ENCODE measurements around the gene PRKCE. TPM values are rescaled to one million over a fixed set of nuclear protein-coding genes. Genes with fewer than 3 reads are reported as not detected.
A peak's percentile ranks its signal among the peaks of the same experiment; 100 is the strongest.

The PRKCE gene
- total and polyA plus RNA-seq, 2 donors (not counting 1 experiment from before 2014, with no cell fraction given): 23.6 to 271 TPM

DNA sequence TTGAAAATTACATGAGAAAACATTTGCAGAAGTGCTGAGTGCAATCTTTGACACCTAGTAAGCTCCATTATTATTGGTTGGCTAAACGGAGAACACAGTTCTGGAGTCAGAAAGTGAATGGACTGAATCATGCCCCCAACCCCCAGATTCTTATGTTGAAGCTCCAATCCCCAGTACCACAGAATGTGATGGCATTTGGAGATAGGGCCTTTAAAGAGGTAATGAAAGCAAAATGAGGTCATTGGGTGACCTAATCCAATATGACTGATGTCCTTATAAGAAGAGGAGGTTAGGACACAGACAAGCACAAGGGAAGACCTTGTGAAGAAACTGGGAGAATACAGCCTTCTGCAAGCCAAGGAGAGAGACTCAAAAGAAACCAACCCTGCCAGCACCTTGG, 444.8 kb downstream of the PRKCE start:
- Mint-ChIP-seq H3K9me3 (ENCODE audit: insufficient read depth) (no peaks in the 10 kb centered on the region), H3K27me3 (no peaks in the 10 kb centered on the region), H3K27ac (no peak overlapping the region), H3K4me1 (no peaks in the 10 kb centered on the region), H3K4me3 (no peak overlapping the region)
- TF ChIP-seq EZH2 (IDR thresholded peaks at IDR 0.05; ENCODE audit: borderline replicate concordance, insufficient read depth, low read depth, low read length, poor library complexity, severe bottlenecking) (no peak), CTCF (IDR thresholded peaks at IDR 0.05) (no peak)
- Histone ChIP-seq H3K4me2 (replicated peaks; ENCODE audit: low read depth, low read length, poor library complexity, severe bottlenecking) (no peak overlapping the region), H3K27ac (ENCODE audit: low read length in 2 of 2) (no peak overlapping the region), H3K4me1 (ENCODE audit: control insufficient read depth in 2 of 2, insufficient read depth in 2 of 2, low read length in 2 of 2) (no peaks in the 10 kb centered on the region), H3K4me3 (ENCODE audit: control extremely low read depth in 1 of 5, extremely low read depth in 1 of 5, insufficient read depth in 1 of 5, low read depth in 2 of 5, low read length in 4 of 5) (no peak overlapping the region), H3K9me3 (ENCODE audit: control extremely low read depth in 1 of 3, control insufficient read depth in 2 of 3, insufficient read depth in 1 of 3, low read length in 2 of 3) (no peaks in the 10 kb centered on the region), H3K79me2 (ENCODE audit: control insufficient read depth, insufficient read depth, low read length) (no peaks in the 10 kb centered on the region), H3K27me3 (replicated peaks in 1 of 4; ENCODE audit: control extremely low read depth in 1 of 4, control insufficient read depth in 3 of 4, insufficient read depth in 4 of 4, low read length in 3 of 4) (no peaks in the 10 kb centered on the region), H3K36me3 (replicated peaks in 1 of 2; ENCODE audit: control extremely low read depth in 1 of 2, control insufficient read depth in 1 of 2, extremely low read depth in 1 of 2, insufficient read depth in 2 of 2, low read length in 1 of 2) (peaks cover 12 to 25% of the 10 kb centered on the region in 2 experiments), H2AFZ (ENCODE audit: insufficient read depth, low read depth, low read length, poor library complexity, severe bottlenecking) (no peak overlapping the region), H3K9ac (ENCODE audit: low read length) (no peak overlapping the region), H4K20me1 (ENCODE audit: control insufficient read depth, insufficient read depth, low read length, poor library complexity, severe bottlenecking) (no peaks in the 10 kb centered on the region)
- ChIA-PET POLR2A (no interaction called here), CTCF (no interaction called here)
- no peak for DNase-seq
- ATAC-seq (ENCODE audit: low read depth): no peak
- intact Hi-C loops (cut with micrococcal nuclease): no loop called here
- no CpG with 5 or more reads among the region's 1 CpG for WGBS (ENCODE audit: insufficient coverage)

GRCh38 chr2:46097714-46098480, 446.4 kb downstream of the PRKCE start:
- no peak overlapping the region for H3K4me3 Mint-ChIP-seq
- 57% methylated on average over 2 of the region's 4 CpGs for WGBS (ENCODE audit: insufficient coverage)
- H3K4me1 ChIP-seq (ENCODE audit: control insufficient read depth in 2 of 2, insufficient read depth in 2 of 2, low read length in 2 of 2): no peaks in the 10 kb centered on the region
- no peak overlapping the region for H3K27ac Mint-ChIP-seq
- no peaks in the 10 kb centered on the region for H3K79me2 ChIP-seq (ENCODE audit: control insufficient read depth, insufficient read depth, low read length)
- intact Hi-C loops (cut with micrococcal nuclease): no loop called here
- no peak overlapping the region for H2AFZ ChIP-seq (ENCODE audit: insufficient read depth, low read depth, low read length, poor library complexity, severe bottlenecking)
- no peaks in the 10 kb centered on the region for H4K20me1 ChIP-seq (ENCODE audit: control insufficient read depth, insufficient read depth, low read length, poor library complexity, severe bottlenecking)
- peak; percentile 4 for DNase-seq
- H3K27ac ChIP-seq (ENCODE audit: low read length in 2 of 2): no peak overlapping the region
- H3K9ac ChIP-seq (ENCODE audit: low read length): no peak overlapping the region
- no peaks in the 10 kb centered on the region for H3K9me3 ChIP-seq (ENCODE audit: control extremely low read depth in 1 of 3, control insufficient read depth in 2 of 3, insufficient read depth in 1 of 3, low read length in 2 of 3)
- H3K27me3 Mint-ChIP-seq: no peaks in the 10 kb centered on the region
- POLR2A ChIA-PET: no interaction called here
- H3K36me3 ChIP-seq (replicated peaks in 1 of 2; ENCODE audit: control extremely low read depth in 1 of 2, control insufficient read depth in 1 of 2, extremely low read depth in 1 of 2, insufficient read depth in 2 of 2, low read length in 1 of 2): peaks cover 11 to 22% of the 10 kb centered on the region in 2 experiments
- no peaks in the 10 kb centered on the region for H3K27me3 ChIP-seq (replicated peaks in 1 of 4; ENCODE audit: control extremely low read depth in 1 of 4, control insufficient read depth in 3 of 4, insufficient read depth in 4 of 4, low read length in 3 of 4)
- CTCF ChIA-PET: no interaction called here
- no peak overlapping the region for H3K4me3 ChIP-seq (ENCODE audit: control extremely low read depth in 1 of 5, extremely low read depth in 1 of 5, insufficient read depth in 1 of 5, low read depth in 2 of 5, low read length in 4 of 5)
- ATAC-seq (ENCODE audit: low read depth): no peak
- no peaks in the 10 kb centered on the region for H3K9me3 Mint-ChIP-seq (ENCODE audit: insufficient read depth)
- H3K4me2 ChIP-seq (replicated peaks; ENCODE audit: low read depth, low read length, poor library complexity, severe bottlenecking): no peak overlapping the region
- TF ChIP-seq CTCF (IDR thresholded peaks at IDR 0.05) (no peak), EZH2 (IDR thresholded peaks at IDR 0.05; ENCODE audit: borderline replicate concordance, insufficient read depth, low read depth, low read length, poor library complexity, severe bottlenecking) (no peak)
- no peaks in the 10 kb centered on the region for H3K4me1 Mint-ChIP-seq
